ENCODE data around the gene TMEM62. TPM values are rescaled to one million over a fixed set of nuclear protein-coding genes. Genes with fewer than 3 reads are reported as not detected.
"Not testable (repeated sequence)": the region's sequence is repeated elsewhere in the genome, so short reads cannot be mapped to it uniquely, and the experiment has no call there.

TMEM62 gene
- total RNA-seq, 4 donors from 2014 or later: 11.5 to 25.2 (median 22.9) TPM

DNA sequence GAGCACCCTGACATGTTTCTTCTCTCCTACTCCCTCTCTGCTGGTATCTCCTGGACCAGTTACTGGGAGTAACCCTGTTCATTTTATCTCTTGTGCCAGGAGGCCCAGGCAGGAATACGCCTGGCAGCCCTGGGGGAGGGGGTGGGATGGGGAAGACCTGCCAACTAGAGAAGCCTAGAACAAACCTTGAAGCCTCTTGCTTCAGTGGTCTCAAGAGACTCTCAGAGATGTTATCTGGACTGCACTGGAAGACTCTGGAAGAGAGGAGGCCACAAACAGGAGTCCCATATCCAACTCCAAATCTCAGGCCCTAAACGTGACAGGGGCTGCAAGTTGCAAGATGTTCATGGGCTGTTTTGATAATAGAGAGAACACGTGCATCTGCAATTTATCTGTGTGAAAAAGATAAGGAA is 87.6 kb downstream of the TMEM62 start, which contains the start of gene EPB42:
EPB42 (minus strand) TSS at position 28 of the 413 bp plus-strand sequence. CDS start 193 bp downstream, outside the sequence.
- Histone ChIP-seq H3K9me3 (no peaks in the 10 kb centered on the region), H3K27me3 (peaks cover 11% of the 10 kb centered on the region), H3K4me3 (no peak within 1 kb of the TSS), H3K27ac (no peak within 1 kb of the TSS), H3K4me1 (no peaks in the 10 kb centered on the region), H3K36me3 (no peaks in the 10 kb centered on the region)
- WGBS, 2 donors (ENCODE audit: low coverage in 1 of 2): 54 to 72% methylated on average over 2 of the region's 3 CpGs
- no peak for ATAC-seq
- TF ChIP-seq EP300 (IDR thresholded peaks at IDR 0.05): no peak
- TF ChIP-seq CTCF (IDR thresholded peaks at IDR 0.05): no peak
- no peak for TF ChIP-seq POLR2AphosphoS5 (IDR thresholded peaks at IDR 0.05)
- no peak for TF ChIP-seq POLR2A (IDR thresholded peaks at IDR 0.05)

GRCh38 chr15:43221422-43221821 is 88.0 kb downstream of the TMEM62 start:
- no peaks in the 10 kb centered on the region for H3K9me3 ChIP-seq
- no peak for ATAC-seq
- no peak overlapping the region for H3K27ac ChIP-seq
- TF ChIP-seq CTCF (IDR thresholded peaks at IDR 0.05): no peak
- WGBS, 2 donors (ENCODE audit: low coverage in 1 of 2): 58 to 67% methylated on average over 1 of the region's 1 CpG
- H3K4me3 ChIP-seq: no peak overlapping the region
- no peaks in the 10 kb centered on the region for H3K36me3 ChIP-seq
- no peaks in the 10 kb centered on the region for H3K4me1 ChIP-seq
- H3K27me3 ChIP-seq: peaks cover 11% of the 10 kb centered on the region

- WGBS, 2 donors (ENCODE audit: low coverage in 1 of 2): 39 to 47% methylated on average over 13 to 14 of the region's 16 CpGs
- H3K9me3 ChIP-seq: no peaks in the 10 kb centered on the region
- TF ChIP-seq POLR2AphosphoS5 (IDR thresholded peaks at IDR 0.05) (no peak), POLR2A (IDR thresholded peaks at IDR 0.05) (no peak), EP300 (IDR thresholded peaks at IDR 0.05) (no peak), CTCF (IDR thresholded peaks at IDR 0.05) (peak; percentile 19 to 64 (median 58))
- ATAC-seq: peak; percentile 79
- no peak overlapping the region for H3K4me3 ChIP-seq
- no peak overlapping the region for H3K27ac ChIP-seq
- H3K27me3 ChIP-seq: peaks cover 10% of the 10 kb centered on the region
- H3K4me1 ChIP-seq: peaks cover 0 to 5% (median 0%) of the 10 kb centered on the region in 3 donors
- H3K36me3 ChIP-seq: no peaks in the 10 kb centered on the region
These were observed 92.0 kb downstream of the TMEM62 start for GRCh38 chr15:43225201-43225949.

DNA sequence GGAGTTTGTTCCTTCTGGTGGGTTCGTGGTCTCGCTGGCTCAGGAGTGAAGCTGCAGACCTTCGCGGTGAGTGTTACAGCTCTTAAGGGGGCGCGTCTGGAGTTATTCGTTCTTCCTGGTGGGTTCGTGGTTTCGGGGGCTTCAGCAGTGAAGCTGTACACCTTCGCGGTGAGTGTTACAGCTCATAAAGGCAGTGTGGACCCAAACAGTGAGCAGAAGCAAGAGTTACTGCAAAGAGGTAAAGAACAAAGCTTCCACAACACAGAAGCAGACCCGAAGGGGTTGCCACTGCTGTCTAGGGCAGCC is 92.5 kb downstream of the TMEM62 start:
- H3K4me3 ChIP-seq, H3K9me3 ChIP-seq, H3K4me1 ChIP-seq, ATAC-seq, H3K36me3 ChIP-seq, H3K27ac ChIP-seq: not testable (repeated sequence)
- peaks cover 10% of the 10 kb centered on the region for H3K27me3 ChIP-seq
- whole genome bisulfite sequencing, 2 donors (ENCODE audit: low coverage in 1 of 2): 60 to 100% methylated on average over 1 of the region's 12 CpGs

- Histone ChIP-seq H3K27ac (no peak overlapping the region), H3K4me1 (peaks cover 0 to 5% (median 0%) of the 10 kb centered on the region in 3 donors), H3K4me3 (no peak overlapping the region), H3K9me3 (no peaks in the 10 kb centered on the region), H3K27me3 (peaks cover 10% of the 10 kb centered on the region), H3K36me3 (no peaks in the 10 kb centered on the region)
- 86 to 100% methylated on average over 1 of the region's 57 CpGs for whole genome bisulfite sequencing, 2 donors (ENCODE audit: low coverage in 1 of 2)
- TF ChIP-seq POLR2A (IDR thresholded peaks at IDR 0.05) (no peak), CTCF (IDR thresholded peaks at IDR 0.05) (no peak), EP300 (IDR thresholded peaks at IDR 0.05) (no peak), POLR2AphosphoS5 (IDR thresholded peaks at IDR 0.05) (no peak)
- no peak for ATAC-seq
These were observed 93.3 kb downstream of the TMEM62 start for GRCh38 chr15:43226436-43227305.
